ENCODE data around the gene TYW1B. TPM values are rescaled to one million over a fixed set of nuclear protein-coding genes. Genes with fewer than 3 reads are reported as not detected.
"Not testable (repeated sequence)": the region's sequence is repeated elsewhere in the genome, so short reads cannot be mapped to it uniquely, and the experiment has no call there.

TYW1B gene
- total RNA-seq, 8 experiments from 2014 or later: 2.1 to 14.2 (median 3.0) TPM

DNA sequence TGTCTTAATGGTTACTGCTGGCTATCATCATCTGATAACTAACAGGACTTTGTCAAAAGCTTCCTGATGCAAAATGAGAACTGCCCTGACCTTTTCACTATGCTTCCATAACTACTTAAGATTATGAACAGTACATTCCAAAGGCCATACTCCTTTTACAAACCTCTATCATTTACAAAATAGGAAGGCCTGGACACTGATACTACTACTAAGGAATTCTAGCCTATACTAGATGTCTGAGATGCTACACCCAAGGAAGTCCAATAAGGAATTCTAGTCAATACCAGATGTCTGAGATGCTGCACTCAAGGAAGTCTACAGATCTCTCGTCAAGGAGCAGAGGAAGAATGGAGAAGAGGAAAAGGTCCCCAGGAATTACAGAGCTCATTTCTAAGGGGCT is 130.9 kb downstream of the TYW1B start:
- H3K4me3 ChIP-seq; H3K4me1 ChIP-seq (replicated peaks in 1 of 2); H3K27ac ChIP-seq; in situ Hi-C loops (cut with MboI; ENCODE audit: low pct_unique_long_range_greater_than_20kb in 2 of 9, low sequenced_read_pairs in 9 of 9, unreplicated experiment in 9 of 9): not testable (repeated sequence)
- WGBS, 10 experiments: no CpG with 5 or more reads among the region's 1 CpG
- peak in 7 of 8 experiments; percentile 29 to 90 (median 53) for ATAC-seq (replicated peaks in 6 of 8)

DNA sequence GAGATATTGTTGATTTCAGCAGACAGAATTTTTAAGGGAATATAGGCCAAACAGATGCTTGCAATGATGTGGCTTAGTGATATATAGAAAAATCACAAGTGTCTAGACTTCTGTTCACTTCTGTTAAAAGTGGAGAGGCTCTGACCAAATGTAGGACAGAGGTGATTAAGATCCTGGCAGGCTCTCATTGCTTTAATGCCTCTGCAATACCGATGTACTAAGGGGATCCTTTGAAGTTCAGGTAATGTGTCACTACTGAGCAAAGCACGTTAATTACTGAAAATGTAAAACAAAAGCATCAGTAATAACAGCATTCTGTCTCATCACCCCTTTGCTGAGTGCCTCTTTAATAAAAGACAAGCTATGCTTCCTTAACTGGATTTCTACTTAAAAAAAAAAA is 131.4 kb downstream of the TYW1B start:
- in situ Hi-C loops (cut with MboI; ENCODE audit: low pct_unique_long_range_greater_than_20kb in 2 of 9, low sequenced_read_pairs in 9 of 9, unreplicated experiment in 9 of 9); H3K4me1 ChIP-seq (replicated peaks in 1 of 2); H3K4me3 ChIP-seq; ATAC-seq (replicated peaks in 6 of 8); H3K27ac ChIP-seq: not testable (repeated sequence)
- no CpG with 5 or more reads among the region's 2 CpGs for WGBS, 10 experiments

DNA sequence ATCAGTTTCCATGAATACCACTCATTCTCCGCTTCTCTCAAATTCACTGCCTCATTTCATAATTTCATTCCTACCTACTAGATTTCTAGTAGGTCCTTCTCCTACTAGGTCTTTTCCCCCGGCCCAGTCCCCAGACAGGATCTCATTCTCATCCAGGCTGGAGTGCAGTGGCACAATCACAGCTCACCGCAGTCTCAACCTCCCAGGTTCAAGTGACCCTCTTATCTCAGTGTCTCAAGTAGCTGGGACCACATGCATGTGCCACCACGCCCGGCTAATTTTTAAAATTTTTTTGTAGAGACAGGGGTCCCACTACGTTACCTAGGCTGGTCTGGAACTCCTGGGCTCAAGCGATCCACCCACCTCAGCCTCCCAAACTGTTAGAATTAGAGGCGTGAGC is 132.5 kb downstream of the TYW1B start:
- WGBS, 10 experiments: 50 to 100% (median 83%) methylated on average over 1 to 4 of the region's 8 CpGs; no CpG with 5 or more reads in 1 of the 10 experiments
- ATAC-seq (replicated peaks in 6 of 8); H3K4me1 ChIP-seq (replicated peaks in 1 of 2); in situ Hi-C loops (cut with MboI; ENCODE audit: low pct_unique_long_range_greater_than_20kb in 2 of 9, low sequenced_read_pairs in 9 of 9, unreplicated experiment in 9 of 9); H3K27ac ChIP-seq; H3K4me3 ChIP-seq: not testable (repeated sequence)

DNA sequence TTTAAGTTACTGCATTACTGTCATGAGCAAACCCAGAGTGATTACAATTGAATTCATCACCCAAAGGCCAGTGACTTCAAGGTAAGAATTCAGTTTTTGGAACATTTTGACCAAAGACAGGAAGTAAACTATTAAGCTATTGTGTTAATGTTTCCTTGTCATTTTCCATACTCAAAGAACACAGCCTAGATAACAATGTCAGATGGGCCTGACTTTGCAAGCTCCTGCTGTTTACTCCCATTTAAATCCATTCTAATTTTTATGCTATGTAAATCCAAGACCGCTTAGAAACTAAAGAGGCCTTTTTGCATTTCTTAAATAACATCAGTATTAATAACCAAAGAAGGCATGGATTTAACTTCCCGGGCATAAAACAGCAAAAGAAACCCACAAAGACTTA is 136.6 kb downstream of the TYW1B start:
- WGBS, 10 experiments: 29 to 100% (median 60%) methylated on average over 1 to 2 of the region's 2 CpGs; no CpG with 5 or more reads in 3 of the 10 experiments
- ATAC-seq (replicated peaks in 6 of 8); H3K27ac ChIP-seq; in situ Hi-C loops (cut with MboI; ENCODE audit: low pct_unique_long_range_greater_than_20kb in 2 of 9, low sequenced_read_pairs in 9 of 9, unreplicated experiment in 9 of 9); H3K4me3 ChIP-seq; H3K4me1 ChIP-seq (replicated peaks in 1 of 2): not testable (repeated sequence)

DNA sequence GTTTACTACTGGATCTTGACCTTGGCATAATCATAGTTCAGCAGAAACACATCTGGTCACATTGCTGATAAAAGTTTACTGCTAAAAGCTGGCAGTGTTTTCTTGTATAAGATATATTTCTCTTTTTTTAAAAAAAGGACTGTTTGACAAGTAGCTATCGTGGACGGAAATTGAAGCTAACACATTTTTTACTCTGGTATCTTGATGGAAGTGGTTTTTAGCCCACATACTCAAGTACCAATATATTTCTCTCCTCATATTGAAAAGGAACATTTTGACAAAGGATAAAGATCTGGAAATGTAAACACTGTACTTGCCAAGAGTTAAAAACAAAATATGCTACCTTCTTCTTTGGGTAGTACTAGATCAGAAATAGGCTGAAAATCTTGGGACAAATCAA is 137.8 kb downstream of the TYW1B start:
- H3K4me3 ChIP-seq; H3K4me1 ChIP-seq (replicated peaks in 1 of 2); ATAC-seq (replicated peaks in 6 of 8); in situ Hi-C loops (cut with MboI; ENCODE audit: low pct_unique_long_range_greater_than_20kb in 2 of 9, low sequenced_read_pairs in 9 of 9, unreplicated experiment in 9 of 9); H3K27ac ChIP-seq: not testable (repeated sequence)
- WGBS, 10 experiments: 82 to 93% (median 85%) methylated on average over 2 of the region's 2 CpGs; no CpG with 5 or more reads in 7 of the 10 experiments

DNA sequence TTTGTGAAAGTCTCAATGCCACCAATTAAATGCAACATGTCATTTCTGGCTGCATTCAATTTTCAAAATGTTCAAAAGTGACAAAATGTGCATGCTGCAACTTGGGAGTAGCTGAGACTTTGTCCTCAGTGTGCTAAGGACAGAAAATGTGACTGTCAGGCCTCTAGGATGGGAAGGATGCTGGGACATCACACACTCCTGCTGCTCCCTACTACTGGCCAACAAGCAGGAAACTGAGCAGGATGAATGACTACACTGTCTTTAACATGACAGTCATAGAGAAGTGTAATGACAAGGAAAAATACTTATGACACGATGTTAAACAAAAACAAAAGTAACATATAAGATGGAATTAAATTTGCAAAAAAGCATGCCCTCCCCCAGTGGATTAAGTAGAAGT is 138.7 kb downstream of the TYW1B start:
- in situ Hi-C loops (cut with MboI; ENCODE audit: low pct_unique_long_range_greater_than_20kb in 2 of 9, low sequenced_read_pairs in 9 of 9, unreplicated experiment in 9 of 9); ATAC-seq (replicated peaks in 6 of 8): not testable (repeated sequence)
- 29% methylated on average over 1 of the region's 1 CpG; no CpG with 5 or more reads in 9 of the 10 experiments for WGBS, 10 experiments

DNA sequence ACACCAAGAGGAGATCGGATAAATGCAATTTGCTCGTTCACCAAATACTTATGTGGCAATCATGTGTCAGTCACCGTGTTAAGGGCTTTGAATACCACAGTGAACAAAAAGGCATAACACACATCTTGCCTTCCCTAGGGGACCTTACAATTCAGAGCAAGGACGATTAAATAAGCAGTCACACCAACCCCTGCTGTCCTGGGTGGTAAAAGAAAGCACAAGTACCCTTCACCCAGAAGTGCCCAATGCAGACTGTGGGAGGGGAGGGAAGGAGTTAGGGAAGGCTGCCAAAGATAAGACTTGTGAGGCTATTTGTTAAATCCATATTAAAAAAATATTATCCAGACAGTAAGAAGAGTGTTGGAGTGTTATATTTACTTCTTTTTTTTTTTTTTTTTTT is 146.8 kb downstream of the TYW1B start:
- H3K27ac ChIP-seq; in situ Hi-C loops (cut with MboI; ENCODE audit: low pct_unique_long_range_greater_than_20kb in 2 of 9, low sequenced_read_pairs in 9 of 9, unreplicated experiment in 9 of 9); H3K4me3 ChIP-seq; ATAC-seq (replicated peaks in 6 of 8): not testable (repeated sequence)
- WGBS, 10 experiments: 70 to 100% (median 100%) methylated on average over 1 to 2 of the region's 4 CpGs; no CpG with 5 or more reads in 6 of the 10 experiments
- peaks cover 11 to 14% of the 10 kb centered on the region in 2 donors for H3K4me1 ChIP-seq (replicated peaks in 1 of 2)

More for the DNA sequence above, 138.7 kb downstream of the TYW1B start:
- H3K4me3 ChIP-seq; H3K4me1 ChIP-seq (replicated peaks in 1 of 2); H3K27ac ChIP-seq: not testable (repeated sequence)

DNA sequence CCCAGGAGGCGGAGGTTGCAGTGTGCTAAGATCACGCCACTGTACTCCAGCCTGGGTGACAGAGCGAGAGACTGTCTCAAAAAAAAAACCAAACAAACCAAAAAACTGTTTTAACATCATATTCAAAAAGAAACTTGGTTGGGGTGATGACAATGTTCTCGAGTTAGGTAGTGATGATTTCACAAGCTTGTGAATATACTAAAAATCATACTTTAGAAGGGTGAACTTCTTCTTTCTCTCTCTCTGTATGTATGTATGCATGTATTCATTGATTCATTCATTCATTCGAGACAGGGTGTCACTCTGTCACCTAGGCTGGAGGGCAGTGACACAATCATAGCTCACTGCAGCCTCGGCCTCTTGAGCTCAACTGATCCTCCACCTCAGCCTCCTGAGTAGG is 151.1 kb downstream of the TYW1B start:
- H3K27ac ChIP-seq; ATAC-seq (replicated peaks in 6 of 8); H3K4me3 ChIP-seq; in situ Hi-C loops (cut with MboI; ENCODE audit: low pct_unique_long_range_greater_than_20kb in 2 of 9, low sequenced_read_pairs in 9 of 9, unreplicated experiment in 9 of 9); H3K4me1 ChIP-seq (replicated peaks in 1 of 2): not testable (repeated sequence)
- WGBS, 10 experiments: 40 to 100% (median 94%) methylated on average over 1 to 4 of the region's 6 CpGs; no CpG with 5 or more reads in 2 of the 10 experiments

DNA sequence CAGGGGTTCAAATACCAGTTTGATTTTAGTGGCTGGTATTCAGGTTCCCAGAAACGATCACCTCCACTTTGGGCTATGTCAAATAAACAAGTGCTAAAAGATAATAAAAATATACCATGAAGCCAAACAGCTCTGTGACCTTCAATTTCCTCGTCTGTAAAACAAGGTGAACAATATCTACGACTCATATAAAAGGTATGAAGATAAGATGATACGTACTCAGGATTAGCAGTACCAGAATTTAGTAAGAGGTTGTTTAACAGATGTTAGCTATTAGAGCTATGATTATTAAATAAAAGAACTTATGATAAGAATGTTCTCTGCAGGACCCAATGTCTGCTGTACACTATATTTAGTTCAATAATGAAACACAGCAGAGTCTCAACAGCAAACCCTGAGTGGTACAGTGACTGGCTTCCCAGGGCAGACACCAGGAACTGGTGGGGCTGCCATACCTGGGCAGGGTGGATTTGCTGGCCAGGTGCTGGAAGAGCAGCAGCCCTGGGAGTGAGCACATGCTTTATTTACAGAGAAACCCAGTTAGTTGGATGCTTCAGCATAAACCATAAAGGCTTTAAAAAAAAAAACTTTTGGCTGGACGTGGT is 151.8 kb downstream of the TYW1B start:
- ATAC-seq (replicated peaks in 6 of 8); H3K4me1 ChIP-seq (replicated peaks in 1 of 2); H3K27ac ChIP-seq; in situ Hi-C loops (cut with MboI; ENCODE audit: low pct_unique_long_range_greater_than_20kb in 2 of 9, low sequenced_read_pairs in 9 of 9, unreplicated experiment in 9 of 9); H3K4me3 ChIP-seq: not testable (repeated sequence)
- 82% methylated on average over 3 of the region's 5 CpGs; no CpG with 5 or more reads in 9 of the 10 experiments for WGBS, 10 experiments

DNA sequence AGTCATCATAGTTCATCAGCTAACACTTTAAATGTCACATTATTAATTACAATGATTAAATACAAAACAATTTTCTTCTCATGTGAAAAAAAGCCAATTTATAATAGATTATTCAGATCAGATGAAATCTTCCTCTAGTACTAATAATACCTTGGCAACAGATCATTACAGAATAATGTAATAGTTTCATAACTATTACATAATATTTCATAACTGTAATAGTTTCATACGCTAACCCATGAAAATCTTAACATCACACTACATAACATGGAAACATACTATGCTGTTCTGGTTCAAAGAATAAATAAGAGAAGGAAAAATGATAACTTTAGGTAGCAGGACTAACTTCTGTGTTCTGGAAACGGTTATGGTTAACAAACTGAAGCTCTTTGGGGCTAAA is 152.3 kb downstream of the TYW1B start:
- H3K4me3 ChIP-seq; in situ Hi-C loops (cut with MboI; ENCODE audit: low pct_unique_long_range_greater_than_20kb in 2 of 9, low sequenced_read_pairs in 9 of 9, unreplicated experiment in 9 of 9); H3K4me1 ChIP-seq (replicated peaks in 1 of 2); ATAC-seq (replicated peaks in 6 of 8); H3K27ac ChIP-seq: not testable (repeated sequence)
- 88 to 100% (median 100%) methylated on average over 1 of the region's 2 CpGs; no CpG with 5 or more reads in 3 of the 10 experiments for WGBS, 10 experiments

DNA sequence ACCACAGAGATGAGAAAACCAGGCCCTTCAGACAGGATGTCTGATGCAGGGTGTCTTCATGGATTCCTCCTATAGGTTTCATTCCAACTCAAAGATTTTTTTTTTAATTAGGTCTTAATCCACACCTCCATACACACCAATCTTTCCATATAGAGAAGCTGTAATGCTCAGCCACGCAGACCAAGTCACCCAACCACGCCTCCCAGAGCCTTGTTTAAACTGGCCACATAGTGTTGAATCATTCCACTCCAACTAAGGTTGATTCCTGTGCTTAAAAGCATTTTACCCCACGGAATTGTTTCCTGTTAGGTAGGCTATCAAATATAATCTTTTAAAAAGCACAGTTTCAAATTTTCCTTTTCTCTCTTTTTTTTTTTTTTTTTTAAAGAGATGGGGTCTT is 153.6 kb downstream of the TYW1B start:
- ATAC-seq (replicated peaks in 6 of 8): no peak
- H3K27ac ChIP-seq: no peak overlapping the region
- WGBS, 10 experiments: 65 to 100% (median 94%) methylated on average over 1 to 3 of the region's 3 CpGs; no CpG with 5 or more reads in 1 of the 10 experiments
- in situ Hi-C loops (cut with MboI; ENCODE audit: low pct_unique_long_range_greater_than_20kb in 2 of 9, low sequenced_read_pairs in 9 of 9, unreplicated experiment in 9 of 9): no loop called here
- no peaks in the 10 kb centered on the region for H3K4me1 ChIP-seq (replicated peaks in 1 of 2)
- H3K4me3 ChIP-seq: no peak overlapping the region

DNA sequence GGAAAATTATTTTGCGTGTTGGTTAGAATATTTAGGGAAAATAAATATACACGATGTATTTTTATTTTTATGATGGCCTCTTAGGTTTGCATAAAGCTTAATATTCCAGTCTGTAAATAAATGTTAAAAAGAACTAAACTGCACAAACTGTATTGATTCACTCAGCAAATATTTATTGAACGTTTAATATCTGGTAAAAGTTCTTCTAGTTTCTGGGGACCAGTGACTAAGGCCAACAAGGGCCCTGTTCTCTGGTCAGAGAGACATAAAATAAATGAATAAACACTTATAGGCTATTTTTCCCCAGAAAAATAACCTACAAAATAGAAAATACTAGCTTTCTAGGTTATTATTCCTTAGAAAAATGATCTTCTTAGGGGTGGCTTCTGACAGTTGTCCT is 157.2 kb downstream of the TYW1B start:
- not testable (repeated sequence) for ATAC-seq (replicated peaks in 6 of 8)

DNA sequence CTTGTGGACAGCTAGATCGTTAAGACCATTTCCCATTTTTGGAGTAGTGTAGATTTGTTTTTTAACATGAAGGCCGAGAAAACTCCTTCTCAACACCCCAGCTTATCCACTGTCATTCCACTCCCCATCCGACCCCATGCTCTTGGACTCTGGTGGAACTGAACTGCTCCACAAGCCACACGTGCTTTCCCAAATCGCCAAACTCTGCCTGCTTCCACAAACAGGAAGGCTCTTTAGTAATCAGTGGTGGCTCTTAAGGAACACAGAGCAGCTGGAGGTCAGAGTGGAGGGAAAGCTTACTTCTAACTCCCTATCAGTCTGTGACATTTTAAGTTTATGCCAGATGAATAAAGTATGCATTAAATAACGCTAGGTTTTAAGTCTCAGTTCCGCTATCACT is 159.6 kb downstream of the TYW1B start:
- in situ Hi-C loops (cut with MboI; ENCODE audit: low pct_unique_long_range_greater_than_20kb in 2 of 9, low sequenced_read_pairs in 9 of 9, unreplicated experiment in 9 of 9); ATAC-seq (replicated peaks in 6 of 8): not testable (repeated sequence)

More for the DNA sequence above, 157.2 kb downstream of the TYW1B start:
- in situ Hi-C loops (cut with MboI; ENCODE audit: low pct_unique_long_range_greater_than_20kb in 2 of 9, low sequenced_read_pairs in 9 of 9, unreplicated experiment in 9 of 9); H3K4me1 ChIP-seq (replicated peaks in 1 of 2); H3K27ac ChIP-seq; H3K4me3 ChIP-seq: not testable (repeated sequence)
- WGBS, 10 experiments: 80 to 100% (median 91%) methylated on average over 1 to 3 of the region's 3 CpGs; no CpG with 5 or more reads in 4 of the 10 experiments

DNA sequence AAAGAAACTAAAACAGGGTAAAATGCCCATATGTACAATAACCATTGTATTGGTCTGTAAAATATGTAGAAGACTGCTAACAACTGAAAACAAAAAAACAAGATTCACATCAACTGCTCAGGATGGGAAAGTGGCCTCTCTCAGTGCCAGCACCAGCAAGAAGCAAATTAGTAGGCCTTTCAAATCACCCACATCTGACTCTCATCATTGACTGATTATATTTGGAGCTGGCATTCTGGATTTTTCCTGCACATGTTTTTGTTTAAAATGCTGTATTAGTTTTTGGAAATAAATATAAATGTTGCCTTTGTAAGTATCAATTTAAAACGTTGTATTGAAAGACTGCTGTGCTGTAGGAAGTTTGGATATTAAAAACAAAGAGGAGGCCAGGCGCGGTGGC is 161.0 kb downstream of the TYW1B start:
- H3K4me3 ChIP-seq; H3K27ac ChIP-seq; in situ Hi-C loops (cut with MboI; ENCODE audit: low pct_unique_long_range_greater_than_20kb in 2 of 9, low sequenced_read_pairs in 9 of 9, unreplicated experiment in 9 of 9); H3K4me1 ChIP-seq (replicated peaks in 1 of 2); ATAC-seq (replicated peaks in 6 of 8): not testable (repeated sequence)
- WGBS, 10 experiments: 0 to 80% (median 44%) methylated on average over 1 to 3 of the region's 3 CpGs; no CpG with 5 or more reads in 3 of the 10 experiments

More for the DNA sequence above, 159.6 kb downstream of the TYW1B start:
- WGBS, 10 experiments: 0 to 100% (median 100%) methylated on average over 1 to 3 of the region's 7 CpGs; no CpG with 5 or more reads in 3 of the 10 experiments
- not testable (repeated sequence) for H3K4me3 ChIP-seq; H3K4me1 ChIP-seq (replicated peaks in 1 of 2); H3K27ac ChIP-seq

Measured in motor neuron (in vitro differentiated cells).